Esophagus muscularis mucosa (tissue), 4 donors: Measurements from ENCODE around the gene ESPL1. TPM values are rescaled to one million over a fixed set of nuclear protein-coding genes. Genes with fewer than 3 reads are reported as not detected.

Experiments used
- DNase-seq: peaks from one replicate; pipeline ENCODE4 v3.0.0-alpha.2; 2017; ENCODE audit errors: extremely low spot score
- H3K27ac ChIP-seq, 4 donors: fragments of 200-600 bp; sonication (generic); replicated peaks in 1 of 4; 1 replicate in 3 of 4; 2 replicates in 1 of 4; pipeline ENCODE4 v1.5.1; 2016 to 2019; ENCODE audit warnings: mild to moderate bottlenecking in 1 of 4
- H3K27me3 ChIP-seq, 4 donors: fragments of 200-600 bp; sonication (generic); one replicate each; pipeline versions ENCODE4 v1.5.1 to v1.6.0; 2016 to 2019
- H3K36me3 ChIP-seq, 4 donors: fragments of 200-600 bp; sonication (generic); one replicate each; pipeline ENCODE4 v1.5.1; 2016 to 2019
- H3K4me1 ChIP-seq, 4 donors: fragments of 200-600 bp; sonication (generic); one replicate each; pipeline ENCODE4 v1.5.1; 2016 to 2019
- H3K4me3 ChIP-seq, 4 donors: fragments of 200-600 bp; sonication (generic); 1 replicate in 2 of 4; 2 replicates in 2 of 4; pipeline ENCODE4 v1.5.1; 2016 to 2019; ENCODE audit warnings: mild to moderate bottlenecking in 4 of 4, moderate library complexity in 1 of 4
- H3K9me3 ChIP-seq, 4 donors: fragments of 200-600 bp; sonication (generic); 1 replicate in 3 of 4; 2 replicates in 1 of 4; pipeline ENCODE4 v1.5.1; 2016 to 2019
- CTCF ChIP-seq, 3 experiments: fragments of 200-600 bp in 2 of 3; fragments of 450-650 bp in 1 of 3; sonication (generic) in 2 of 3; IDR thresholded peaks; one replicate each; pipeline ENCODE4 v1.5.1; 2017 to 2019; ENCODE audit warnings: antibody characterized with exemption in 3 of 3, mild to moderate bottlenecking in 2 of 3, moderate library complexity in 1 of 3
- EP300 ChIP-seq: sonication (generic); formaldehyde crosslinking; IDR thresholded peaks from one replicate; pipeline ENCODE4 v1.6.1; 2017; ENCODE audit warnings: antibody characterized with exemption
- POLR2A ChIP-seq: fragments of 450-650 bp; IDR thresholded peaks from one replicate; pipeline ENCODE4 v1.6.1; 2017; ENCODE audit warnings: antibody characterized with exemption, moderate library complexity, mild to moderate bottlenecking, low read depth
- POLR2AphosphoS5 ChIP-seq, 2 donors: sonication (generic); formaldehyde crosslinking; IDR thresholded peaks; one replicate each; pipeline ENCODE4 v1.6.1; 2017; ENCODE audit warnings: antibody characterized with exemption in 2 of 2
- WGBS: methylation state at CpG from one replicate; pipeline ENCODE4 v1.1.5; 2018; 5-methylcytosine and 5-hydroxymethylcytosine counted together
- intact Hi-C: fragments of 100-400 bp; cut with DNase I; formaldehyde crosslinking; loops from one replicate; pipeline ENCODE4 v1.15.1; 2023
- total RNA-seq, 4 donors: library from RNA; depleted of rRNA; stranded (reverse); fragments of >200 nt; gene quantifications; one replicate each; pipeline versions ENCODE4 v1.1.0 to v1.2.1, GENCODE V29; 2016

ESPL1 gene
- total RNA-seq, 4 donors from 2014 or later: under 0.01 to 2.0 (median 0.24) TPM

GRCh38 chr12:53252349-53252916 lies 15.7 kb upstream of the ESPL1 start:
- intact Hi-C loops: no loop called here
- TF ChIP-seq EP300 (no peak), POLR2AphosphoS5 (IDR thresholded peaks at IDR 0.05) (no peak), CTCF (IDR thresholded peaks at IDR 0.05) (no peak), POLR2A (no peak)
- Histone ChIP-seq H3K36me3 (peaks cover 15 to 28% (median 27%) of the 10 kb centered on the region in 4 donors), H3K27ac (peak overlapping the region; percentile 88 to 93 (median 91)), H3K4me1 (peaks cover 24 to 45% (median 36%) of the 10 kb centered on the region in 4 donors), H3K27me3 (no peaks in the 10 kb centered on the region), H3K9me3 (no peaks in the 10 kb centered on the region), H3K4me3 (peak overlapping the region; percentile 74 to 95 (median 86))
- DNase-seq: no peak
- WGBS: 9% methylated on average over 19 of the region's 19 CpGs

GRCh38 chr12:53253298-53253697 lies 14.8 kb upstream of the ESPL1 start:
- 96% methylated on average over 6 of the region's 13 CpGs for WGBS
- H3K27me3 ChIP-seq: no peaks in the 10 kb centered on the region
- DNase-seq: no peak
- peak overlapping the region in 3 of 4 donors; percentile 74 to 95 (median 80) for H3K4me3 ChIP-seq
- peak overlapping the region in 2 of 4 donors; percentile 90 to 92 for H3K27ac ChIP-seq
- no peaks in the 10 kb centered on the region for H3K9me3 ChIP-seq
- TF ChIP-seq CTCF (IDR thresholded peaks at IDR 0.05) (no peak), EP300 (no peak), POLR2AphosphoS5 (IDR thresholded peaks at IDR 0.05) (no peak), POLR2A (no peak)
- peaks cover 15 to 28% (median 27%) of the 10 kb centered on the region in 4 donors for H3K36me3 ChIP-seq
- H3K4me1 ChIP-seq: peaks cover 24 to 45% (median 36%) of the 10 kb centered on the region in 4 donors
- intact Hi-C loops: no loop called here

- Histone ChIP-seq H3K27me3 (no peaks in the 10 kb centered on the region), H3K4me1 (peaks cover 24 to 45% (median 36%) of the 10 kb centered on the region in 4 donors), H3K4me3 (no peak overlapping the region), H3K36me3 (peaks cover 15 to 28% (median 27%) of the 10 kb centered on the region in 4 donors), H3K27ac (no peak overlapping the region), H3K9me3 (no peaks in the 10 kb centered on the region)
- WGBS: 89% methylated on average over 1 of the region's 1 CpG
- intact Hi-C loops: no loop called here
- TF ChIP-seq POLR2A (no peak), EP300 (no peak), CTCF (IDR thresholded peaks at IDR 0.05) (no peak), POLR2AphosphoS5 (IDR thresholded peaks at IDR 0.05) (no peak)
- no peak for DNase-seq
Observed at GRCh38 chr12:53254816-53255545, 13.1 kb upstream of the ESPL1 start.

GRCh38 chr12:53255996-53256395 lies 12.1 kb upstream of the ESPL1 start:
- 96% methylated on average over 3 of the region's 3 CpGs for WGBS
- Histone ChIP-seq H3K27me3 (no peaks in the 10 kb centered on the region), H3K4me3 (no peak overlapping the region), H3K27ac (no peak overlapping the region), H3K4me1 (peaks cover 20 to 39% (median 29%) of the 10 kb centered on the region in 4 donors), H3K36me3 (peaks cover 15 to 28% (median 27%) of the 10 kb centered on the region in 4 donors), H3K9me3 (no peaks in the 10 kb centered on the region)
- intact Hi-C loops: no loop called here
- TF ChIP-seq CTCF (IDR thresholded peaks at IDR 0.05) (no peak), EP300 (no peak), POLR2A (no peak), POLR2AphosphoS5 (IDR thresholded peaks at IDR 0.05) (no peak)
- no peak for DNase-seq
